Endothelial cell of umbilical vein (primary cell): Measurements from ENCODE around the gene EGF. TPM values are rescaled to one million over a fixed set of nuclear protein-coding genes. Genes with fewer than 3 reads are reported as not detected.

Source experiments
- BruUV-seq: library from RNA; stranded (reverse); fragments of 400-500 nt; replicated peaks from 2 replicates; lab custom pipeline; 2021; lab: Mats Ljungman, UMichigan
- CTCF ChIA-PET: fragments of 300-600, 350-600 bp; sonication (Branson Sonifier 250); formaldehyde crosslinking; loops from one replicate; lab custom pipeline; 2021; ENCODE audit warnings: antibody characterized with exemption, inconsistent platforms; lab: Charles Lee
- POLR2A ChIA-PET: fragments of 300-600, 350-600 bp; sonication (Branson Sonifier 250); formaldehyde crosslinking; loops from one replicate; lab custom pipeline; 2021; ENCODE audit warnings: antibody characterized with exemption, inconsistent platforms; lab: Charles Lee
- DNase-seq: peaks from one replicate; pipeline ENCODE4 v3.0.0-alpha.2; 2011; ENCODE audit warnings: low read depth, low spot score
- FAIRE-seq: peaks from 2 replicates; lab custom pipeline; 2011; peaks lifted over from hg19 to GRCh38; lab: Jason Lieb, UNC
- H2AFZ ChIP-seq: 2 replicates; pipeline ENCODE4 v1.6.0; 2012; ENCODE audit warnings: low read depth, low read length, control low read depth, inconsistent platforms
- H3K27ac ChIP-seq: 2 replicates; pipeline ENCODE4 v1.5.1; 2011; ENCODE audit warnings: low read depth, mild to moderate bottlenecking, control low read depth, low read length, moderate library complexity; ENCODE audit not compliant: insufficient read depth
- H3K27me3 ChIP-seq, 2 experiments: 2 replicates each; pipeline versions ENCODE4 v1.6.0 to v1.6.1; 2011; ENCODE audit warnings: low read length in 2 of 2, mixed read lengths in 1 of 2; ENCODE audit not compliant: control insufficient read depth in 2 of 2, insufficient read depth in 2 of 2
- H3K36me3 ChIP-seq, 2 experiments: 2 replicates in 1 of 2; 3 replicates in 1 of 2; pipeline ENCODE4 v1.5.1; 2011; ENCODE audit warnings: low read length in 2 of 2, mild to moderate bottlenecking in 1 of 2, moderate library complexity in 1 of 2; ENCODE audit not compliant: control insufficient read depth in 2 of 2, insufficient read depth in 2 of 2; ENCODE audit errors: extremely low read depth in 1 of 2
- H3K4me1 ChIP-seq: 3 replicates; pipeline ENCODE4 v1.5.1; 2011; ENCODE audit warnings: mild to moderate bottlenecking, low read length; ENCODE audit not compliant: control insufficient read depth, insufficient read depth; ENCODE audit errors: extremely low read depth
- H3K4me2 ChIP-seq: 2 replicates; pipeline ENCODE4 v1.6.1; 2011; ENCODE audit warnings: low read length, control low read depth, mixed read lengths; ENCODE audit not compliant: insufficient read depth
- H3K4me3 ChIP-seq, 3 experiments: fragments of 200-600 bp in 1 of 3; sonication (generic), shearing (Covaris generic) in 1 of 3; replicated peaks in 1 of 3; 2 replicates each; pipeline ENCODE4 v1.5.1; 2011 to 2016; ENCODE audit warnings: control low read depth in 3 of 3, low read length in 3 of 3, mild to moderate bottlenecking in 2 of 3, inconsistent platforms in 1 of 3, low read depth in 1 of 3, moderate library complexity in 1 of 3; ENCODE audit not compliant: insufficient read depth in 1 of 3
- H3K79me2 ChIP-seq: 2 replicates; pipeline ENCODE4 v1.6.0; 2012; ENCODE audit warnings: low read length, inconsistent platforms; ENCODE audit not compliant: control insufficient read depth, insufficient read depth
- H3K9ac ChIP-seq: replicated peaks from 2 replicates; pipeline ENCODE3; 2011; ENCODE audit warnings: low read length, control low read depth; ENCODE audit not compliant: insufficient read depth; ENCODE audit errors: extremely low read depth
- H3K9me1 ChIP-seq: replicated peaks from 3 replicates; pipeline ENCODE4 v1.6.0; 2011; ENCODE audit warnings: mild to moderate bottlenecking, low read length; ENCODE audit not compliant: control insufficient read depth, insufficient read depth; ENCODE audit errors: extremely low read depth
- H3K9me3 ChIP-seq: replicated peaks from 2 replicates; pipeline ENCODE4 v1.5.1; 2012; ENCODE audit warnings: low read length, inconsistent platforms; ENCODE audit not compliant: control insufficient read depth, insufficient read depth
- H4K20me1 ChIP-seq: replicated peaks from 2 replicates; pipeline ENCODE3; 2011; ENCODE audit warnings: mild to moderate bottlenecking, low read length; ENCODE audit not compliant: control insufficient read depth, insufficient read depth; ENCODE audit errors: extremely low read depth
- EZH2 ChIP-seq: IDR thresholded peaks from 2 replicates; pipeline ENCODE4 v1.6.1; 2012; ENCODE audit warnings: borderline replicate concordance, low read depth, mild to moderate bottlenecking, moderate library complexity, low read length, inconsistent platforms; ENCODE audit not compliant: severe bottlenecking
- FOS ChIP-seq: IDR thresholded peaks from 2 replicates; pipeline ENCODE4 v1.6.1; 2011; ENCODE audit warnings: mild to moderate bottlenecking, low read length, moderate library complexity, borderline replicate concordance; ENCODE audit not compliant: insufficient read depth
- JUN ChIP-seq: IDR thresholded peaks from 2 replicates; pipeline ENCODE4 v1.6.1; 2011; ENCODE audit warnings: borderline replicate concordance, low read depth; ENCODE audit not compliant: insufficient read length, insufficient read depth
- MYC ChIP-seq: IDR thresholded peaks from one replicate; pipeline ENCODE4 v1.6.1; 2011; ENCODE audit warnings: mild to moderate bottlenecking, low read depth, low read length
- POLR2A ChIP-seq: IDR thresholded peaks from 2 replicates; pipeline ENCODE4 v1.6.1; 2012; ENCODE audit warnings: low read depth, mild to moderate bottlenecking, control low read depth, low read length
- POLR2AphosphoS5 ChIP-seq: IDR thresholded peaks from 2 replicates; pipeline ENCODE4 v1.6.1; 2012; ENCODE audit warnings: low read depth, mild to moderate bottlenecking, control low read depth, low read length, moderate library complexity; ENCODE audit not compliant: insufficient read depth
- dilution Hi-C: fragments of 300-500 bp; cut with MboI; formaldehyde crosslinking; loops from one replicate; pipeline ENCODE4 v1.15.0; 2019; ENCODE audit warnings: low sequenced_read_pairs; ENCODE audit not compliant: extremely low pct_ligation_motif_present
- intact Hi-C: fragments of 100-400 bp; cut with micrococcal nuclease; formaldehyde crosslinking; loops from one replicate; pipeline ENCODE4 v1.10.0; 2022
- polyA plus RNA-seq, 4 experiments: library from polyadenylated mRNA; depleted of rRNA in 3 of 4; stranded (reverse) in 3 of 4; unstranded in 1 of 4; fragments of >200 nt; gene quantifications; 2 replicates each; pipeline versions ENCODE4 v1.2.1 to v1.2.3, GENCODE V29; 2011 to 2012; ENCODE audit warnings: missing spikeins in 1 of 4
- total RNA-seq: library from RNA; stranded (reverse); gene quantifications from 2 replicates; pipeline ENCODE4 v1.2.3, GENCODE V29; 2021
- TF ChIP-seq, protein P1 (sequence below), 2 donors: IDR thresholded peaks; 1 replicate in 1 of 2; 2 replicates in 1 of 2; pipeline ENCODE4 v1.5.1; 2011; ENCODE audit warnings: low read length in 2 of 2, mild to moderate bottlenecking in 2 of 2, moderate library complexity in 2 of 2, control low read depth in 1 of 2, inconsistent platforms in 1 of 2, low read depth in 1 of 2; ENCODE audit not compliant: insufficient read depth in 1 of 2; ENCODE audit errors: extremely low read depth in 1 of 2
- TF ChIP-seq, protein P2 (sequence below): IDR thresholded peaks from 2 replicates; pipeline ENCODE4 v1.6.1; 2011; ENCODE audit not compliant: insufficient read depth, insufficient read length

Gene EGF
- total and polyA plus RNA-seq, 2 donors (not counting 3 experiments of a cell fraction or from before 2014, with no cell fraction given): not detected

DNA sequence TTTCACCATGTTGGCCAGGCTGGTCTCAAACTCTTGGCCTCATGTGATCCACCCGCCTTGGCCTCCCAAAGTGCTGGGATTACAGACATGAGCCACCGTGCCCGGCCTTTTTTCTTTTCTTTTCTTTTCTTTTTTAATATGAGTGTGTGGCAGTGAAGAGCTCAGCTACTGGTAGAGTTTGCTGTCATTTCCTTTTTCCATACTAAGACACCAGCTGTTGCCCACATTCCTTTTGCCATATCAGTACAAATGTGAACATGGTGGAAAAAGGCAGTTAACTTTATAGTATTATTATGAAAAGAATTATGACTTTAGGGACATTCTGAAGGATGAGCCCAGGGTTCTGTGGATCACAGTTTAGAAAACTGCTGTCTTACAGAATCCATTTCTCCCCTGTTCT is 69.8 kb downstream of the EGF start:
- dilution Hi-C loops: no loop called here
- Histone ChIP-seq H3K79me2 (no peaks in the 10 kb centered on the region), H3K9me1 (no peaks in the 10 kb centered on the region), H3K36me3 (no peaks in the 10 kb centered on the region), H3K4me1 (no peaks in the 10 kb centered on the region), H3K9ac (no peak overlapping the region), H3K4me3 (no peak overlapping the region), H2AFZ (no peak overlapping the region), H3K27ac (no peak overlapping the region), H3K9me3 (no peaks in the 10 kb centered on the region), H3K27me3 (peaks cover 27 to 28% of the 10 kb centered on the region in 2 experiments), H4K20me1 (no peaks in the 10 kb centered on the region), H3K4me2 (no peak overlapping the region)
- FAIRE-seq (no peak), DNase-seq (no peak)
- no peak for TF ChIP-seq POLR2AphosphoS5
- no peak for TF ChIP-seq POLR2A
- no peak for TF ChIP-seq JUN
- TF ChIP-seq FOS: no peak
- no peak for TF ChIP-seq EZH2
- no peak for TF ChIP-seq MYC
- TF ChIP-seq, protein P1, sequence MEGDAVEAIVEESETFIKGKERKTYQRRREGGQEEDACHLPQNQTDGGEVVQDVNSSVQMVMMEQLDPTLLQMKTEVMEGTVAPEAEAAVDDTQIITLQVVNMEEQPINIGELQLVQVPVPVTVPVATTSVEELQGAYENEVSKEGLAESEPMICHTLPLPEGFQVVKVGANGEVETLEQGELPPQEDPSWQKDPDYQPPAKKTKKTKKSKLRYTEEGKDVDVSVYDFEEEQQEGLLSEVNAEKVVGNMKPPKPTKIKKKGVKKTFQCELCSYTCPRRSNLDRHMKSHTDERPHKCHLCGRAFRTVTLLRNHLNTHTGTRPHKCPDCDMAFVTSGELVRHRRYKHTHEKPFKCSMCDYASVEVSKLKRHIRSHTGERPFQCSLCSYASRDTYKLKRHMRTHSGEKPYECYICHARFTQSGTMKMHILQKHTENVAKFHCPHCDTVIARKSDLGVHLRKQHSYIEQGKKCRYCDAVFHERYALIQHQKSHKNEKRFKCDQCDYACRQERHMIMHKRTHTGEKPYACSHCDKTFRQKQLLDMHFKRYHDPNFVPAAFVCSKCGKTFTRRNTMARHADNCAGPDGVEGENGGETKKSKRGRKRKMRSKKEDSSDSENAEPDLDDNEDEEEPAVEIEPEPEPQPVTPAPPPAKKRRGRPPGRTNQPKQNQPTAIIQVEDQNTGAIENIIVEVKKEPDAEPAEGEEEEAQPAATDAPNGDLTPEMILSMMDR (IDR thresholded peaks at IDR 0.05; ENCODE audit: extremely low read depth in 1 of 2, insufficient read depth in 1 of 2, low read depth in 1 of 2, low read length in 2 of 2): no peak
- TF ChIP-seq, protein P2, sequence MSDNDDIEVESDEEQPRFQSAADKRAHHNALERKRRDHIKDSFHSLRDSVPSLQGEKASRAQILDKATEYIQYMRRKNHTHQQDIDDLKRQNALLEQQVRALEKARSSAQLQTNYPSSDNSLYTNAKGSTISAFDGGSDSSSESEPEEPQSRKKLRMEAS: no peak
- BruUV-seq: no TSS peak
- ChIA-PET POLR2A (no interaction called here), CTCF (interaction anchor here (0.9 to 1.2 kb wide), 2 partner anchors 16 to 562 kb away, joined by 3 to 4 read pairs; no protein-coding TSS in a partner anchor)
- intact Hi-C loops: no loop called here
